Cardiac fibroblast (primary cell): ENCODE data around the gene CDC25C.

Source experiments
- DNase-seq, 2 donors: peaks; one replicate each; pipeline versions ENCODE4 v3.0.0 to v3.0.0-alpha.2; 2010; ENCODE audit warnings: low read depth in 2 of 2
- H3K4me3 ChIP-seq, 2 donors: replicated peaks in 1 of 2; 1 replicate in 1 of 2; 2 replicates in 1 of 2; pipeline ENCODE4 v1.5.1; 2011; ENCODE audit warnings: low read depth in 2 of 2, low read length in 2 of 2, mild to moderate bottlenecking in 2 of 2, moderate library complexity in 1 of 2
- TF ChIP-seq, protein P1 (sequence below): IDR thresholded peaks from one replicate; pipeline ENCODE4 v1.5.1; 2011; ENCODE audit warnings: low read depth, mild to moderate bottlenecking, low read length, inconsistent platforms

CDC25C gene

DNA sequence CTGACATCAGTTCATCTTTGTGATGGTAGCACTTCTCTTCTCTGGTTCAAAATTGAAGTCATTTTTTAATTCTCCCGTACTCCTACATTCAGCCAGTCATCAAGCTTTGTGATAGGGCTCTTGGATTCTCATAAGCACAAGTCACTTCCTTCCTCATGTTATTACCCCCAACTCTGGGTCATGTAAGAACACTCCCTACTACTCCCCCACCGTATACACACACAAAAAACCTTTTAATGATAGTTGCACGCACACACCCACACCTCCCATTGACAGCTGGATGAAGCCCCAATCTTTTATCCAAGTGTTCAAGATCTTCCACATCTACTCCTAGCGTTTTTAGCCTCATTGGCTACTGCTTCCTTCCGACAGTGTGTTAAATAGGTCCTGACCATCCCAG is 37.7 kb upstream of the CDC25C start:
- DNase-seq, result peak in 1 of 2 donors; percentile 28
- no peak overlapping the region for H3K4me3 ChIP-seq
- TF ChIP-seq, protein P1, sequence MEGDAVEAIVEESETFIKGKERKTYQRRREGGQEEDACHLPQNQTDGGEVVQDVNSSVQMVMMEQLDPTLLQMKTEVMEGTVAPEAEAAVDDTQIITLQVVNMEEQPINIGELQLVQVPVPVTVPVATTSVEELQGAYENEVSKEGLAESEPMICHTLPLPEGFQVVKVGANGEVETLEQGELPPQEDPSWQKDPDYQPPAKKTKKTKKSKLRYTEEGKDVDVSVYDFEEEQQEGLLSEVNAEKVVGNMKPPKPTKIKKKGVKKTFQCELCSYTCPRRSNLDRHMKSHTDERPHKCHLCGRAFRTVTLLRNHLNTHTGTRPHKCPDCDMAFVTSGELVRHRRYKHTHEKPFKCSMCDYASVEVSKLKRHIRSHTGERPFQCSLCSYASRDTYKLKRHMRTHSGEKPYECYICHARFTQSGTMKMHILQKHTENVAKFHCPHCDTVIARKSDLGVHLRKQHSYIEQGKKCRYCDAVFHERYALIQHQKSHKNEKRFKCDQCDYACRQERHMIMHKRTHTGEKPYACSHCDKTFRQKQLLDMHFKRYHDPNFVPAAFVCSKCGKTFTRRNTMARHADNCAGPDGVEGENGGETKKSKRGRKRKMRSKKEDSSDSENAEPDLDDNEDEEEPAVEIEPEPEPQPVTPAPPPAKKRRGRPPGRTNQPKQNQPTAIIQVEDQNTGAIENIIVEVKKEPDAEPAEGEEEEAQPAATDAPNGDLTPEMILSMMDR, result no peak

DNA sequence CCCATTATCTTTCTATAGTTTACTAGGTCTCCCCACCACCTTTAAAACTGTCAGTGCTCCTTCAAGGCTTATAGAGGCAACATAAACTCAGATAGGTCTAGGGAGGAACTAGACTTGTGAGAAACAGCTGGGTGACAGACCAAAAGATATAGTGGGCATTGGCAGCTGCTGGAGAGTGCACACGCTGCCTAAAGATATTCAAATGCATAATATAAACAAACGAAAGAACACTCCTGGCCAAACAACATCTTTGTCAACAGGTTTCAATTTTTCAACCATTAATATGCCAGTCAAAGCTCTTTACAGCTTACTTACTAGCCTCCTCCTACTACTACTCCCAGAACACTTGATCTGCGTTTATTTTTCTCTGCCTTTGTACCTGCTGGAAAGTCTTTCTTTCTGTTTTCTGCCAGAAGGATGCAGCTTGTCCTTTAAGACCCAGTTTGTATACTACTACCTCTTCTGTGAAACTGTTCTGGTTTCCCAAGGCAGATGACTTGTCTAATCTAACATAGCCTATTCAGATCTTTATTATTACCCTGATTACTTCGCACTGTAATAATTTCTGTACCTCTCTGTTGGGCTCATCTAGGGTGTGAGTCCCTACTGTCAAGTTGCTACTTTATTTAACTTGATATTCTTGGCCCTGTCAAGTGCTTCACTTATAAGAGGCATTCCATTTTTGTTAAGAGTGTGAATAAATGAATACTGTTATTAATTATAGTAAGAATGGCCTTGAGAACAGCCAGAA is 35.2 kb upstream of the CDC25C start:
- no peak for DNase-seq
- TF ChIP-seq, protein P1, result no peak
- no peak overlapping the region for H3K4me3 ChIP-seq

DNA sequence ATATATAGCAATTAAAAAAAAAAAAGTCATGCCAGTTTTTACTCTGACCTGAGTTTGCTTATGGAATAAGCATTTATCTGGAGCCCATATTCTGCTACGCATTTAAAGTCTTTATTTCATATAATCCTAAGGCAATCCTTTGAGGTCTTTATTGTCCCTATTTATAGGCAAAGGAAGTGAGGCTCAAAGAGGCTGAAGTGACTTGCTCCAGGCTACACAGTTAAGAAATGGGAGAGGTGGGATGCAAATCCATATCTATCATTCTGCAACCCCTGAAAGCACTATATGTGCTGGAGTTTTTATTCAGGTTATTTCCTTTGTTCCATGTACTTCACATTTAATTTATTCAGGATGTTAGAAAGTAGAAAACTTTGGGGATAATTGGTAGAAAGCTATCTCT is 33.0 kb upstream of the CDC25C start:
- TF ChIP-seq, protein P1, result no peak
- DNase-seq, result no peak
- H3K4me3 ChIP-seq, result no peak overlapping the region

DNA sequence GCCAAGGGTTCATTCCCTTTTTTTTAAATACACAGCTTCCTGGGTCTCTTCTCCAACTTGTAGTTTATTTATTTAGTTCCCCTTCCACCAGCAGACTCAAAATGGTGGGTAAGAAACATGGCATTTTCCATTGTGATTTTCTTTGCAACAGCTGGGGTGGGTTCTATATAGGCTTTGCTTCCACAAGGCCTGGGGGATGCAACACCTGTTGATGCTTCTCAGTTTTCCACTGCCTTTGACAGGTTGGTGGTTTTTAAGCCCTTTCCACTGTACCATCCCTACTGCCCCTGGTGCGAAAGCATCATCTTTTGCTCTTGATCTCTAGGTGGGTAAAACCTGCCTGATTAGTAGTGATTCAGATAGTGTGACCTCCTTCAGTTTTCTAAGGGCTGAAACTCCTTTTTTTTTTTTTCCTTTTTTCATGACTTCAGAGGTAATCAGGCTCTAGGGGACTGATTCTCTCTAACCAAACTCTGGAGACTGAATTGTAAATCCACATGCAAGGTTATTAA is 29.4 kb upstream of the CDC25C start:
- H3K4me3 ChIP-seq, result no peak overlapping the region
- TF ChIP-seq, protein P1, result no peak
- no peak for DNase-seq

DNA sequence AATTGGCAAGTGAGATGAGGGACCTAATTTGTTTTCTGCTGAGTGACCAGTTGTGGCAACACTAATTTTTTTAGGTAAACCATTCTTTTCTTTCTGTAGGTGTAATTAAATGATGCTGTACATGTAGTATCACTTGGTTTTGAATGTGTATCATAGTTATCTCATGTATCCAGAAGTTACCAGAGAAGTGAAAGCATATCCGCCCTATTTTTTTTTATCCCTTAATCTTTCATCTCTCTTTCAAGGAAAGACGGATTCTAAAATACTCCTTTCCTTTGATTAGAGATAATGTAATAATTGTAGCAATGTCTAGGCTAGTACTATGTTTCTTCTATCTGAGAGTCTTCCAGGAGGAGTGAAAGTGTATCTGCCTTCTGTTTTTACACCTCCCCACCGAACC is 28.0 kb upstream of the CDC25C start:
- H3K4me3 ChIP-seq, result no peak overlapping the region
- no peak for DNase-seq
- TF ChIP-seq, protein P1, result no peak

DNA sequence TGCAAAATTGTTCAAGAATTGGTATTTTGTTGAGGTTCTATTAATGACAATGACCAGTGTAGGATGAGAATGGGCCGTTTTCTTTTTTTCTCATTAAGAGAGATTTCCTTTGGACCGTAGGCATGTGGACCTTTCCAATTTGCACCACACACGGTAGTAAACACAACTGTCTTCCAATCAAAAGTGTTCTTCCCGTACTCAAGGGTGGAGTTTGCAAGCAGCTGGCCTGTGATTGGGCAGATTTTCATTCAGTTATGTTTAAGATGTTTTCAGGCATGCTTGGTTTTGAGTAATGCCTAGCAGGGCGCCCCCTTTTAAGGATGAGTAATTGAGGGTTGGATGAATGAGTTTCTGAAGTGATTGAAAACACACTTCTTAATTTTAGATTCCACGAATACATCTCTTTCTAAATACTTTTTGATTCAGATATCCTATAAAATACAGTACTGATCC is 23.3 kb upstream of the CDC25C start:
- DNase-seq, result peak; percentile 83 to 90
- TF ChIP-seq, protein P1, result no peak
- peak overlapping the region in 1 of 2 donors; percentile 87 for H3K4me3 ChIP-seq
